NCI-H82 treated with DMSO at 0.1 percent for 48 hours (cell line): ENCODE measurements around the gene CD22.

Experiments used
- DNase-seq: peaks from one replicate; lab custom pipeline; 2025; ENCODE audit not compliant: unreplicated experiment; lab: John Stamatoyannopoulos, UW

Gene CD22

GRCh38 chr19:35381318-35381717 lies 52.3 kb downstream of the CD22 start:
- DNase-seq, result no peak

- no peak for DNase-seq
These were observed 52.9 kb downstream of the CD22 start for GRCh38 chr19:35381926-35382325.

- DNase-seq, result no peak
These were observed 54.5 kb downstream of the CD22 start for GRCh38 chr19:35383536-35383935.

GRCh38 chr19:35388277-35389054 lies 59.5 kb downstream of the CD22 start:
- no peak for DNase-seq

GRCh38 chr19:35389192-35389861 lies 60.3 kb downstream of the CD22 start:
- no peak for DNase-seq

GRCh38 chr19:35392742-35393715 lies 64.0 kb downstream of the CD22 start:
- DNase-seq, result no peak

- DNase-seq, result no peak
These were observed 66.6 kb downstream of the CD22 start for GRCh38 chr19:35395382-35396199.

GRCh38 chr19:35396240-35396885 lies 67.4 kb downstream of the CD22 start:
- no peak for DNase-seq
